Liver (tissue), 9 donors: Measurements from ENCODE around the gene POU6F2. TPM values are rescaled to one million over a fixed set of nuclear protein-coding genes. Genes with fewer than 3 reads are reported as not detected.
"Not testable (repeated sequence)": the region's sequence is repeated elsewhere in the genome, so short reads cannot be mapped to it uniquely, and the experiment has no call there.

Experiments used
- DNase-seq: peaks from one replicate; pipeline ENCODE4 v3.0.0-alpha.2; 2017; ENCODE audit warnings: low spot score
- H3K27ac ChIP-seq, 2 donors: one replicate each; pipeline ENCODE4 v1.7.0; 2013; ENCODE audit warnings: inconsistent platforms in 2 of 2, low read length in 2 of 2, control low read depth in 1 of 2, low read depth in 1 of 2, mild to moderate bottlenecking in 1 of 2
- H3K27me3 ChIP-seq, 4 donors: one replicate each; pipeline versions ENCODE4 v1.6.1 to v1.7.0; 2013; ENCODE audit warnings: low read length in 3 of 4, inconsistent platforms in 1 of 4, mild to moderate bottlenecking in 1 of 4, moderate library complexity in 1 of 4; ENCODE audit not compliant: control insufficient read depth in 4 of 4, insufficient read depth in 4 of 4
- H3K36me3 ChIP-seq, 4 donors: one replicate each; pipeline versions ENCODE4 v1.6.1 to v1.7.0; 2013; ENCODE audit warnings: low read length in 3 of 4, mild to moderate bottlenecking in 3 of 4, low read depth in 1 of 4, moderate library complexity in 1 of 4; ENCODE audit not compliant: control insufficient read depth in 4 of 4, insufficient read depth in 3 of 4
- H3K4me1 ChIP-seq, 4 donors: one replicate each; pipeline versions ENCODE4 v1.6.1 to v1.7.0; 2013; ENCODE audit warnings: low read length in 3 of 4, mild to moderate bottlenecking in 3 of 4, moderate library complexity in 1 of 4; ENCODE audit not compliant: control insufficient read depth in 4 of 4, insufficient read depth in 4 of 4
- H3K4me3 ChIP-seq, 3 donors: one replicate each; pipeline versions ENCODE4 v1.6.1 to v1.7.0; 2013; ENCODE audit warnings: low read length in 3 of 3, control low read depth in 1 of 3, low read depth in 1 of 3, mild to moderate bottlenecking in 1 of 3
- H3K9ac ChIP-seq, 2 donors: one replicate each; pipeline ENCODE4 v1.7.0; 2013; ENCODE audit warnings: low read length in 2 of 2, mild to moderate bottlenecking in 2 of 2, moderate library complexity in 2 of 2, control low read depth in 1 of 2, low read depth in 1 of 2
- H3K9me3 ChIP-seq, 4 donors: one replicate each; pipeline versions ENCODE4 v1.6.1 to v1.7.0; 2013; ENCODE audit warnings: low read length in 3 of 4; ENCODE audit not compliant: control insufficient read depth in 4 of 4
- ATF3 ChIP-seq: IDR thresholded peaks from 2 replicates; pipeline ENCODE4 v1.6.1; 2016; ENCODE audit warnings: antibody characterized with exemption
- CTCF ChIP-seq: fragments of 150-350 bp; IDR thresholded peaks from 2 replicates; pipeline ENCODE4 v1.5.1; 2017; ENCODE audit warnings: improper control_type of control experiment, low read depth, low read length; ENCODE audit not compliant: missing input control
- FOXA1 ChIP-seq: IDR thresholded peaks from 2 replicates; pipeline ENCODE4 v1.6.1; 2016; ENCODE audit warnings: antibody characterized with exemption
- GABPA ChIP-seq, 2 donors: IDR thresholded peaks in 1 of 2; conservative IDR thresholded peaks in 1 of 2; 2 replicates each; pipeline ENCODE4 v1.6.1; 2016; ENCODE audit warnings: antibody characterized with exemption in 2 of 2, mild to moderate bottlenecking in 1 of 2, moderate library complexity in 1 of 2
- HNF4A ChIP-seq, 2 donors: conservative IDR thresholded peaks; 2 replicates each; pipeline ENCODE4 v1.6.1; 2016; ENCODE audit warnings: antibody characterized with exemption in 2 of 2, mild to moderate bottlenecking in 2 of 2
- JUND ChIP-seq, 2 donors: IDR thresholded peaks; 2 replicates each; pipeline ENCODE4 v1.6.1; 2016; ENCODE audit warnings: antibody characterized with exemption in 2 of 2
- MAX ChIP-seq: IDR thresholded peaks from 2 replicates; pipeline ENCODE4 v1.6.1; 2016; ENCODE audit warnings: antibody characterized with exemption
- NR2F2 ChIP-seq: IDR thresholded peaks from 2 replicates; pipeline ENCODE4 v1.6.1; 2016; ENCODE audit warnings: antibody characterized with exemption
- RAD21 ChIP-seq, 2 donors: IDR thresholded peaks; 2 replicates each; pipeline ENCODE4 v1.6.1; 2016; ENCODE audit warnings: antibody characterized with exemption in 2 of 2, mild to moderate bottlenecking in 2 of 2
- REST ChIP-seq: IDR thresholded peaks from 2 replicates; pipeline ENCODE4 v1.6.1; 2016; ENCODE audit warnings: antibody characterized with exemption, mild to moderate bottlenecking
- RXRA ChIP-seq, 2 donors: IDR thresholded peaks; 2 replicates each; pipeline ENCODE4 v1.6.1; 2017 to 2018; ENCODE audit warnings: antibody characterized with exemption in 2 of 2, mild to moderate bottlenecking in 1 of 2
- SP1 ChIP-seq: IDR thresholded peaks from 2 replicates; pipeline ENCODE4 v1.6.1; 2018; ENCODE audit warnings: antibody characterized with exemption, mild to moderate bottlenecking
- TAF1 ChIP-seq: conservative IDR thresholded peaks from 2 replicates; pipeline ENCODE4 v1.6.1; 2016; ENCODE audit warnings: antibody characterized with exemption, mild to moderate bottlenecking
- YY1 ChIP-seq: IDR thresholded peaks from 2 replicates; pipeline ENCODE4 v1.6.1; 2016; ENCODE audit warnings: antibody characterized with exemption, mild to moderate bottlenecking
- ZBTB33 ChIP-seq: IDR thresholded peaks from 2 replicates; pipeline ENCODE4 v1.6.1; 2016; ENCODE audit warnings: antibody characterized with exemption
- WGBS: extraction: QIAGEN DNeasy Blood & Tissue Kit; methylation state at CpG from one replicate; pipeline ENCODE4 v1.1.7; 2013; 5-methylcytosine and 5-hydroxymethylcytosine counted together
- polyA plus RNA-seq, 2 donors: library from polyadenylated mRNA; stranded (reverse) in 1 of 2; unstranded in 1 of 2; fragments of 200-250 nt in 1 of 2; fragments of >200 nt in 1 of 2; fragmentation: Nextera tagmentation in 1 of 2; extraction: Ambion mirVana in 1 of 2; gene quantifications; one replicate each; pipeline versions ENCODE4 v1.2.1 to v1.2.3, GENCODE V29; 2013 to 2015
- total RNA-seq, 2 donors: library from RNA; depleted of rRNA; stranded (reverse); fragments of >200 nt; gene quantifications; one replicate each; pipeline ENCODE4 v1.2.3, GENCODE V29; 2014
- donor health status: healthy.
- donor health status: healthy.
- donor health status: healthy.
- donor health status: healthy.
- donor health status: healthy.

Gene POU6F2
- total and polyA plus RNA-seq, 4 donors, result under 0.01 to 0.24 (median 0.08) TPM; not detected in 1

GRCh38 chr7:39375874-39376190, 398.1 kb downstream of the POU6F2 start:
- Histone ChIP-seq H3K9ac (no peak overlapping the region), H3K27ac (no peak overlapping the region), H3K36me3 (no peaks in the 10 kb centered on the region), H3K27me3 (no peaks in the 10 kb centered on the region), H3K4me3 (no peak overlapping the region), H3K4me1 (no peaks in the 10 kb centered on the region), H3K9me3 (no peaks in the 10 kb centered on the region)
- TF ChIP-seq MAX, result no peak
- no peak for TF ChIP-seq REST
- no peak for TF ChIP-seq TAF1
- TF ChIP-seq RXRA (IDR thresholded peaks at IDR 0.05), result no peak
- TF ChIP-seq ATF3, result no peak
- TF ChIP-seq GABPA (IDR thresholded peaks at IDR 0.05 in 1 of 2, conservative IDR thresholded peaks at IDR 0.05 in 1 of 2), result no peak
- TF ChIP-seq NR2F2, result no peak
- no peak for TF ChIP-seq HNF4A (conservative IDR thresholded peaks at IDR 0.05)
- TF ChIP-seq ZBTB33, result no peak
- TF ChIP-seq CTCF, result no peak
- no peak for TF ChIP-seq RAD21 (IDR thresholded peaks at IDR 0.05)
- no peak for TF ChIP-seq FOXA1
- no peak for TF ChIP-seq SP1
- no peak for TF ChIP-seq YY1
- TF ChIP-seq JUND (IDR thresholded peaks at IDR 0.05), result no peak
- no peak for DNase-seq

GRCh38 chr7:39376881-39377280, 399.2 kb downstream of the POU6F2 start:
- not testable (repeated sequence) for H3K9me3 ChIP-seq, H3K9ac ChIP-seq, H3K4me3 ChIP-seq, H3K4me1 ChIP-seq, H3K27me3 ChIP-seq, H3K27ac ChIP-seq, DNase-seq, H3K36me3 ChIP-seq
- WGBS, result 96% methylated on average over 5 of the region's 5 CpGs
